Measurements from ENCODE around the gene ZBTB40.

GRCh38 chr1:22500058-22500457, 48.4 kb downstream of the ZBTB40 start:
- TF ChIP-seq, protein P1, sequence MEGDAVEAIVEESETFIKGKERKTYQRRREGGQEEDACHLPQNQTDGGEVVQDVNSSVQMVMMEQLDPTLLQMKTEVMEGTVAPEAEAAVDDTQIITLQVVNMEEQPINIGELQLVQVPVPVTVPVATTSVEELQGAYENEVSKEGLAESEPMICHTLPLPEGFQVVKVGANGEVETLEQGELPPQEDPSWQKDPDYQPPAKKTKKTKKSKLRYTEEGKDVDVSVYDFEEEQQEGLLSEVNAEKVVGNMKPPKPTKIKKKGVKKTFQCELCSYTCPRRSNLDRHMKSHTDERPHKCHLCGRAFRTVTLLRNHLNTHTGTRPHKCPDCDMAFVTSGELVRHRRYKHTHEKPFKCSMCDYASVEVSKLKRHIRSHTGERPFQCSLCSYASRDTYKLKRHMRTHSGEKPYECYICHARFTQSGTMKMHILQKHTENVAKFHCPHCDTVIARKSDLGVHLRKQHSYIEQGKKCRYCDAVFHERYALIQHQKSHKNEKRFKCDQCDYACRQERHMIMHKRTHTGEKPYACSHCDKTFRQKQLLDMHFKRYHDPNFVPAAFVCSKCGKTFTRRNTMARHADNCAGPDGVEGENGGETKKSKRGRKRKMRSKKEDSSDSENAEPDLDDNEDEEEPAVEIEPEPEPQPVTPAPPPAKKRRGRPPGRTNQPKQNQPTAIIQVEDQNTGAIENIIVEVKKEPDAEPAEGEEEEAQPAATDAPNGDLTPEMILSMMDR (IDR thresholded peaks at IDR 0.05; ENCODE audit: low read depth, low read length) = no peak
- TF ChIP-seq EZH2phosphoT487 (IDR thresholded peaks at IDR 0.05; ENCODE audit: low read depth) = no peak

Data from OCI-LY3 (cell line).